Vagina (tissue), 2 donors: ENCODE results near the gene SPAG16.

Experiments
- CTCF ChIP-seq, 3 experiments: fragments of 450-650 bp in 2 of 3; fragments of 200-600 bp in 1 of 3; sonication (generic) in 1 of 3; IDR thresholded peaks; one replicate each; pipeline ENCODE4 v1.5.1; 2017 to 2019; ENCODE audit warnings: antibody characterized with exemption in 3 of 3, mild to moderate bottlenecking in 2 of 3, moderate library complexity in 2 of 3
- POLR2A ChIP-seq, 2 donors: fragments of 450-650 bp; IDR thresholded peaks; one replicate each; pipeline ENCODE4 v1.6.1; 2017; ENCODE audit warnings: antibody characterized with exemption in 2 of 2, mild to moderate bottlenecking in 2 of 2, moderate library complexity in 2 of 2
- POLR2AphosphoS5 ChIP-seq, 2 donors: sonication (generic); formaldehyde crosslinking; IDR thresholded peaks; one replicate each; pipeline ENCODE4 v1.9.0; 2017; ENCODE audit warnings: antibody characterized with exemption in 2 of 2, mild to moderate bottlenecking in 2 of 2, low read depth in 1 of 2; ENCODE audit not compliant: insufficient read depth in 1 of 2

- TF ChIP-seq CTCF (IDR thresholded peaks at IDR 0.05) (no peak), POLR2AphosphoS5 (IDR thresholded peaks at IDR 0.05; ENCODE audit: insufficient read depth in 1 of 2, low read depth in 1 of 2) (no peak), POLR2A (IDR thresholded peaks at IDR 0.05) (no peak)
Measured at GRCh38 chr2:213476641-213477040, 192.4 kb downstream of the SPAG16 start.
